H1 (cell line): ENCODE measurements around the gene FHIT. TPM values are rescaled to one million over a fixed set of nuclear protein-coding genes. Genes with fewer than 3 reads are reported as not detected.

ENCODE experiments used
- CTCF ChIA-PET: fragments of 300-600 bp; sonication (Branson Sonifier 250); formaldehyde crosslinking; loops from one replicate; lab custom pipeline; 2021; ENCODE audit not compliant: partially characterized antibody; lab: Charles Lee
- POLR2A ChIA-PET: fragments of 300-600 bp; sonication (Branson Sonifier 250); formaldehyde crosslinking; loops from one replicate; lab custom pipeline; 2021; ENCODE audit warnings: inconsistent platforms; ENCODE audit not compliant: partially characterized antibody; lab: Charles Lee
- DNase-seq, 2 experiments: peaks; one replicate each; pipeline versions ENCODE4 v3.0.0 to v3.0.0-alpha.2; 2010 to 2022; ENCODE audit warnings: low spot score in 2 of 2, low read depth in 1 of 2, mixed read lengths in 1 of 2
- FAIRE-seq: peaks from 2 replicates; lab custom pipeline; 2011; peaks lifted over from hg19 to GRCh38; lab: Jason Lieb, UNC
- H2AFZ ChIP-seq: 2 replicates; pipeline ENCODE4 v1.8.1; 2012; ENCODE audit warnings: low read length, inconsistent platforms
- H2AK5ac ChIP-seq: 2 replicates; pipeline ENCODE4 v1.6.1; 2013; ENCODE audit warnings: low read depth, low read length
- H2BK120ac ChIP-seq: replicated peaks from 2 replicates; pipeline ENCODE3; 2013; ENCODE audit warnings: low read depth, low read length, inconsistent platforms
- H2BK12ac ChIP-seq: 2 replicates; pipeline ENCODE4 v1.6.1; 2013; ENCODE audit warnings: low read depth, low read length
- H2BK15ac ChIP-seq: 2 replicates; pipeline ENCODE4 v1.6.1; 2013; ENCODE audit warnings: low read length
- H2BK20ac ChIP-seq: 2 replicates; pipeline ENCODE4 v1.6.1; 2013; ENCODE audit warnings: low read length
- H2BK5ac ChIP-seq: 2 replicates; pipeline ENCODE4 v1.6.1; 2013; ENCODE audit warnings: low read depth, low read length
- H3K14ac ChIP-seq: 2 replicates; pipeline ENCODE4 v1.6.1; 2013; ENCODE audit warnings: inconsistent platforms; ENCODE audit not compliant: insufficient read length
- H3K18ac ChIP-seq: 2 replicates; pipeline ENCODE4 v1.6.1; 2013; ENCODE audit warnings: low read length; ENCODE audit errors: extremely low read depth
- H3K23ac ChIP-seq: 2 replicates; pipeline ENCODE4 v1.6.1; 2013; ENCODE audit warnings: inconsistent platforms; ENCODE audit not compliant: insufficient read length
- H3K23me2 ChIP-seq: 2 replicates; pipeline ENCODE4 v1.6.1; 2013; ENCODE audit warnings: low read depth, low read length
- H3K27ac ChIP-seq: 2 replicates; pipeline ENCODE4 v1.6.1; 2011; ENCODE audit warnings: low read depth, low read length, inconsistent platforms
- H3K27me3 ChIP-seq, 4 experiments: replicated peaks in 1 of 4; 1 replicate in 1 of 4; 2 replicates in 3 of 4; pipeline versions ENCODE4 v1.6.1 to v1.8.1; 2011 to 2013; ENCODE audit warnings: low read length in 3 of 4, mild to moderate bottlenecking in 3 of 4, inconsistent platforms in 2 of 4, mixed read lengths in 2 of 4, moderate library complexity in 1 of 4; ENCODE audit not compliant: control insufficient read depth in 3 of 4, insufficient read depth in 3 of 4; ENCODE audit errors: extremely low read depth in 1 of 4
- H3K36me3 ChIP-seq, 4 experiments: 2 replicates each; pipeline versions ENCODE4 v1.6.1 to v1.8.1; 2011 to 2013; ENCODE audit warnings: mild to moderate bottlenecking in 4 of 4, low read length in 3 of 4, moderate library complexity in 2 of 4, control low read depth in 1 of 4, inconsistent platforms in 1 of 4; ENCODE audit not compliant: insufficient read depth in 4 of 4, control insufficient read depth in 2 of 4
- H3K4ac ChIP-seq: replicated peaks from 2 replicates; pipeline ENCODE3; 2013; ENCODE audit warnings: low read length, low read depth, mixed read lengths, inconsistent platforms; ENCODE audit not compliant: insufficient read length
- H3K4me1 ChIP-seq, 4 experiments: replicated peaks in 1 of 4; 1 replicate in 1 of 4; 2 replicates in 3 of 4; pipeline versions ENCODE4 v1.6.1 to v1.8.1; 2011 to 2013; ENCODE audit warnings: low read length in 3 of 4, inconsistent platforms in 2 of 4, mixed read lengths in 1 of 4; ENCODE audit not compliant: insufficient read depth in 4 of 4, control insufficient read depth in 3 of 4
- H3K4me2 ChIP-seq, 2 experiments: 2 replicates each; pipeline versions ENCODE4 v1.6.1 to v1.8.1; 2011 to 2013; ENCODE audit warnings: low read depth in 2 of 2, low read length in 2 of 2, control low read depth in 1 of 2, inconsistent platforms in 1 of 2, mild to moderate bottlenecking in 1 of 2; ENCODE audit not compliant: insufficient read depth in 1 of 2
- H3K4me3 ChIP-seq, 4 experiments: fragments of 200-600, 300-600 bp in 1 of 4; sonication (generic), shearing (Covaris generic), sonication (Bioruptor Twin) in 1 of 4; 2 replicates each; pipeline versions ENCODE4 v1.5.1 to v1.8.1; 2011 to 2016; ENCODE audit warnings: low read length in 4 of 4, low read depth in 3 of 4, control low read depth in 2 of 4, inconsistent platforms in 2 of 4, mild to moderate bottlenecking in 2 of 4, mixed read lengths in 1 of 4, moderate library complexity in 1 of 4; ENCODE audit not compliant: insufficient read depth in 2 of 4; ENCODE audit errors: extremely low read depth in 1 of 4
- H3K56ac ChIP-seq: replicated peaks from 2 replicates; pipeline ENCODE3; 2013; ENCODE audit warnings: low read depth, mild to moderate bottlenecking, mixed read lengths, low read length, inconsistent platforms; ENCODE audit not compliant: insufficient read length
- H3K79me1 ChIP-seq: 2 replicates; pipeline ENCODE4 v1.6.1; 2013; ENCODE audit warnings: low read depth, low read length, control low read depth
- H3K79me2 ChIP-seq, 2 experiments: 2 replicates each; pipeline versions ENCODE4 v1.6.1 to v1.8.1; 2012 to 2013; ENCODE audit warnings: low read length in 2 of 2, mild to moderate bottlenecking in 2 of 2, inconsistent platforms in 1 of 2; ENCODE audit not compliant: insufficient read depth in 2 of 2, control insufficient read depth in 1 of 2
- H3K9ac ChIP-seq, 4 experiments: replicated peaks in 1 of 4; 1 replicate in 1 of 4; 2 replicates in 3 of 4; pipeline versions ENCODE4 v1.6.1 to v1.8.1; 2011 to 2013; ENCODE audit warnings: low read depth in 3 of 4, low read length in 3 of 4, control low read depth in 2 of 4, mild to moderate bottlenecking in 2 of 4, moderate library complexity in 2 of 4, inconsistent platforms in 1 of 4; ENCODE audit errors: extremely low read depth in 1 of 4
- H3K9me3 ChIP-seq, 2 experiments: 2 replicates each; pipeline versions ENCODE4 v1.6.1 to v1.8.1; 2012 to 2013; ENCODE audit warnings: mild to moderate bottlenecking in 2 of 2, moderate library complexity in 2 of 2, control low read depth in 1 of 2, inconsistent platforms in 1 of 2, low read depth in 1 of 2, low read length in 1 of 2, mixed read lengths in 1 of 2; ENCODE audit not compliant: insufficient read depth in 2 of 2
- H4K20me1 ChIP-seq, 2 experiments: replicated peaks in 1 of 2; 2 replicates each; pipeline versions ENCODE3 to v1.8.1; 2011 to 2013; ENCODE audit warnings: inconsistent platforms in 2 of 2, low read length in 2 of 2, mild to moderate bottlenecking in 1 of 2; ENCODE audit not compliant: insufficient read depth in 2 of 2, control insufficient read depth in 1 of 2
- H4K5ac ChIP-seq: 2 replicates; pipeline ENCODE4 v1.6.1; 2013; ENCODE audit warnings: low read length, low read depth, mixed read lengths, inconsistent platforms; ENCODE audit not compliant: insufficient read length
- H4K8ac ChIP-seq: 2 replicates; pipeline ENCODE4 v1.8.0; 2013; ENCODE audit warnings: mild to moderate bottlenecking, moderate library complexity, low read length, inconsistent platforms; ENCODE audit not compliant: insufficient read depth; ENCODE audit errors: extremely low read depth
- H4K91ac ChIP-seq: replicated peaks from 2 replicates; pipeline ENCODE3; 2013; ENCODE audit warnings: low read length, mixed read lengths, inconsistent platforms; ENCODE audit not compliant: insufficient read length
- HDAC2 ChIP-seq, 2 experiments: fragments of 300-600 bp in 1 of 2; sonication (generic) in 1 of 2; IDR thresholded peaks; 2 replicates each; pipeline ENCODE4 v1.6.1; 2011 to 2012; ENCODE audit warnings: low read depth in 2 of 2, low read length in 2 of 2, mild to moderate bottlenecking in 2 of 2, moderate library complexity in 2 of 2, borderline replicate concordance in 1 of 2, inconsistent platforms in 1 of 2
- KDM4A ChIP-seq: IDR thresholded peaks from one replicate; pipeline ENCODE4 v1.7.1; 2012; ENCODE audit warnings: low read depth, mild to moderate bottlenecking, moderate library complexity, low read length, inconsistent platforms; ENCODE audit not compliant: severe bottlenecking
- TAF7 ChIP-seq: optimal IDR thresholded peaks from 2 replicates; pipeline ENCODE3; 2011; ENCODE audit warnings: low read depth, mild to moderate bottlenecking, inconsistent platforms, low read length, moderate library complexity, borderline replicate concordance
- WGBS, 2 experiments: shearing (Covaris generic) in 1 of 2; methylation state at CpG; one replicate each; pipeline versions ENCODE4 v1.1.6 to v1.1.7; 2013 to 2015; ENCODE audit warnings: low lambda C conversion rate in 2 of 2, mixed read lengths in 2 of 2, inconsistent platforms in 1 of 2, low coverage in 1 of 2, missing lambda C conversion rate in 1 of 2; ENCODE audit not compliant: insufficient replicate concordance in 2 of 2, insufficient coverage in 1 of 2, insufficient read length in 1 of 2; ENCODE audit errors: extremely low coverage in 1 of 2, missing lambda C conversion rate in 1 of 2; 5-methylcytosine and 5-hydroxymethylcytosine counted together
- polyA plus RNA-seq, 7 experiments: library from polyadenylated mRNA; depleted of rRNA in 3 of 7; stranded (reverse) in 5 of 7; unstranded in 2 of 7; fragments of >200 nt in 5 of 7; fragments of 200-250 nt in 2 of 7; gene quantifications; 1 replicate in 5 of 7; 2 replicates in 1 of 7; 4 replicates in 1 of 7; pipeline versions ENCODE4 v1.2.1 to v1.2.3, GENCODE V29; 2011 to 2013; ENCODE audit warnings: missing spikeins in 2 of 7, mixed read lengths in 2 of 7
- total RNA-seq: library from RNA; stranded (reverse); fragmentation: NEBNext Ultra II Directional; extraction: Animal tissue kit (Norgen Biotek cat#: 25700); gene quantifications from 2 replicates; pipeline ENCODE4 v1.2.1, GENCODE V29; 2021

FHIT gene
- total and polyA plus RNA-seq, 2 of the 8 experiments (the other 6 are each of a cell fraction or from before 2014, with no cell fraction given), result 1.2 to 3.2 TPM

- Histone ChIP-seq H3K23me2 (no peaks in the 10 kb centered on the region; the same call in 1 of the 2 replicates), H3K18ac (no peak overlapping the region), H2AFZ (no peak overlapping the region), H3K4me1 (no peaks in the 10 kb centered on the region), H3K4ac (no peak overlapping the region), H3K9ac (no peak overlapping the region), H2BK20ac (no peak overlapping the region), H4K8ac (no peak overlapping the region), H2BK120ac (no peak overlapping the region), H3K4me3 (no peak overlapping the region), H4K5ac (no peak overlapping the region), H3K23ac (no peak overlapping the region), H3K79me2 (no peaks in the 10 kb centered on the region), H3K27me3 (no peaks in the 10 kb centered on the region), H3K36me3 (no peaks in the 10 kb centered on the region), H4K91ac (no peak overlapping the region), H4K20me1 (no peaks in the 10 kb centered on the region), H3K14ac (no peak overlapping the region), H3K27ac (no peak overlapping the region), H2BK15ac (no peak overlapping the region), H3K4me2 (no peak overlapping the region), H3K9me3 (no peaks in the 10 kb centered on the region), H2BK12ac (no peak overlapping the region), H2AK5ac (no peak overlapping the region), H3K56ac (no peak overlapping the region), H3K79me1 (no peaks in the 10 kb centered on the region), H2BK5ac (no peak overlapping the region)
- no peak for DNase-seq
- no peak for TF ChIP-seq TAF7
- no peak for TF ChIP-seq KDM4A
- TF ChIP-seq HDAC2 (IDR thresholded peaks at IDR 0.05; ENCODE audit: borderline replicate concordance in 1 of 2, low read depth in 2 of 2, low read length in 2 of 2), result no peak
- CTCF ChIA-PET, result no interaction called here
- WGBS, 2 experiments, result 89% methylated on average over 2 of the region's 2 CpGs; no CpG with 5 or more reads in 1 of the 2 experiments
- POLR2A ChIA-PET, result no interaction called here
- FAIRE-seq, result no peak
Observed at GRCh38 chr3:60720736-60721135, 530.5 kb downstream of the FHIT start.
